GM23338 (cell line): Measurements from ENCODE around the gene ARID1B. TPM values are rescaled to one million over a fixed set of nuclear protein-coding genes. Genes with fewer than 3 reads are reported as not detected.

Experiments used
- ATAC-seq: fragments of 200-7000 bp; cut with Tn5 transposase; 3 replicates; pipeline ENCODE4 v1.9.1; 2020
- DNase-seq: peaks from one replicate; pipeline ENCODE4 v3.0.0-alpha.2; 2015; ENCODE audit warnings: low spot score
- H2AFZ ChIP-seq: fragments of 200-600 bp; sonication (generic); 2 replicates; pipeline ENCODE4 v1.8.0; 2016; ENCODE audit warnings: antibody characterized with exemption, mild to moderate bottlenecking, moderate library complexity
- H3F3A ChIP-seq: fragments of 200-600 bp; sonication (generic); replicated peaks from 2 replicates; pipeline ENCODE4 v1.8.0; 2017; ENCODE audit warnings: antibody characterized with exemption, mixed run types, low read depth
- H3K27ac ChIP-seq: fragments of 200-600 bp; sonication (generic); 2 replicates; pipeline ENCODE4 v1.6.1; 2016; ENCODE audit warnings: low read depth
- H3K27me3 ChIP-seq: fragments of 200-600 bp; sonication (generic); 2 replicates; pipeline ENCODE4 v1.8.0; 2016; ENCODE audit warnings: mild to moderate bottlenecking, mixed run types, moderate library complexity; ENCODE audit not compliant: insufficient read depth
- H3K36me3 ChIP-seq: fragments of 200-600 bp; sonication (generic); 2 replicates; pipeline ENCODE4 v1.8.0; 2016; ENCODE audit warnings: mild to moderate bottlenecking; ENCODE audit not compliant: insufficient read depth
- H3K4me1 ChIP-seq: fragments of 200-600 bp; sonication (generic); 2 replicates; pipeline ENCODE4 v1.8.0; 2016; ENCODE audit warnings: mild to moderate bottlenecking, moderate library complexity; ENCODE audit not compliant: insufficient read depth
- H3K4me2 ChIP-seq: fragments of 200-600 bp; sonication (generic); 2 replicates; pipeline ENCODE4 v1.7.1; 2017; ENCODE audit warnings: mixed run types
- H3K4me3 ChIP-seq: fragments of 200-600 bp; sonication (generic); 2 replicates; pipeline ENCODE4 v1.6.1; 2016; ENCODE audit warnings: mixed run types
- H3K79me2 ChIP-seq: fragments of 200-600 bp; sonication (generic); replicated peaks from 2 replicates; pipeline ENCODE4 v1.8.0; 2017; ENCODE audit warnings: mild to moderate bottlenecking; ENCODE audit not compliant: insufficient read depth
- H3K9me2 ChIP-seq: fragments of 200-600 bp; sonication (generic); 2 replicates; pipeline ENCODE4 v1.8.0; 2017; ENCODE audit not compliant: insufficient read depth
- H4K20me1 ChIP-seq: fragments of 200-600 bp; sonication (generic); replicated peaks from 2 replicates; pipeline ENCODE4 v1.8.0; 2017; ENCODE audit warnings: mild to moderate bottlenecking; ENCODE audit not compliant: insufficient read depth
- H3K27ac Mint-ChIP-seq: 2 replicates; pipeline ENCODE4 v1.8.0; 2020; ENCODE audit warnings: inconsistent platforms, mild to moderate bottlenecking, moderate library complexity, mixed read lengths
- H3K27me3 Mint-ChIP-seq: 3 replicates; pipeline ENCODE4 v1.8.0; 2022; ENCODE audit warnings: low read depth, mild to moderate bottlenecking, moderate library complexity, mixed read lengths, inconsistent platforms; ENCODE audit not compliant: insufficient read depth, poor library complexity
- H3K36me3 Mint-ChIP-seq: 3 replicates; pipeline ENCODE4 v1.8.0; 2021; ENCODE audit warnings: low read depth, mild to moderate bottlenecking, inconsistent platforms, moderate library complexity, mixed read lengths
- H3K4me1 Mint-ChIP-seq: 3 replicates; pipeline ENCODE4 v1.8.0; 2020; ENCODE audit warnings: mild to moderate bottlenecking, inconsistent platforms, mixed read lengths
- H3K4me3 Mint-ChIP-seq: 3 replicates; pipeline ENCODE4 v1.8.0; 2021; ENCODE audit warnings: moderate library complexity, mild to moderate bottlenecking, inconsistent platforms, mixed read lengths
- H3K9me3 Mint-ChIP-seq: 3 replicates; pipeline ENCODE4 v1.8.0; 2020; ENCODE audit warnings: moderate library complexity, mild to moderate bottlenecking, inconsistent platforms, mixed read lengths
- CREB1 ChIP-seq: fragments of 250-450 bp; sonication (Bioruptor Pico); IDR thresholded peaks from 2 replicates; pipeline ENCODE4 v1.5.0; 2020; ENCODE audit warnings: low read depth, mild to moderate bottlenecking, moderate library complexity
- ETS1 ChIP-seq: IDR thresholded peaks from 2 replicates; pipeline ENCODE4 v1.6.1; 2016; ENCODE audit warnings: antibody characterized with exemption
- EZH2 ChIP-seq: fragments of 200-600 bp; sonication (generic); IDR thresholded peaks from one replicate; pipeline ENCODE4 v1.8.0; 2017; ENCODE audit warnings: antibody characterized with exemption, mild to moderate bottlenecking, low read depth; ENCODE audit not compliant: unreplicated experiment
- EZH2phosphoT487 ChIP-seq: fragments of 200-600 bp; sonication (generic); IDR thresholded peaks from one replicate; pipeline ENCODE4 v1.8.1; 2018; ENCODE audit warnings: antibody characterized with exemption; ENCODE audit not compliant: unreplicated experiment
- JUNB ChIP-seq: IDR thresholded peaks from one replicate; pipeline ENCODE4 v1.6.1; 2016; ENCODE audit warnings: antibody characterized with exemption; ENCODE audit not compliant: unreplicated experiment
- NANOG ChIP-seq: IDR thresholded peaks from 2 replicates; pipeline ENCODE4 v1.6.1; 2016; ENCODE audit warnings: antibody characterized with exemption, borderline replicate concordance
- POLR2AphosphoS5 ChIP-seq: IDR thresholded peaks from 2 replicates; pipeline ENCODE4 v1.6.1; 2016; ENCODE audit warnings: antibody characterized with exemption, low read depth
- STAT1 ChIP-seq: IDR thresholded peaks from one replicate; pipeline ENCODE4 v1.6.1; 2016; ENCODE audit warnings: antibody characterized with exemption; ENCODE audit not compliant: unreplicated experiment
- ZNF114 ChIP-seq: fragments of 250-450 bp; sonication (Bioruptor Pico); IDR thresholded peaks from 2 replicates; pipeline ENCODE4 v1.5.0; 2020; ENCODE audit warnings: mild to moderate bottlenecking, moderate library complexity
- ZNF331 ChIP-seq: fragments of 250-450 bp; sonication (Bioruptor Pico); IDR thresholded peaks from 2 replicates; pipeline ENCODE4 v1.5.0; 2020; ENCODE audit warnings: low read depth, mild to moderate bottlenecking, moderate library complexity
- polyA plus RNA-seq: library from polyadenylated mRNA; unstranded; fragments of >200 nt; fragmentation: Nextera tagmentation; extraction: Ambion mirVana; gene quantifications from 2 replicates; pipeline ENCODE4 v1.2.1, GENCODE V29; 2016
- total RNA-seq: library from RNA; depleted of rRNA; stranded (reverse); fragments of >200 nt; shearing (Covaris generic); gene quantifications from 2 replicates; pipeline ENCODE4 v1.2.3, GENCODE V29; 2014
- TF ChIP-seq, protein P1 (sequence below): IDR thresholded peaks from one replicate; pipeline ENCODE4 v1.6.1; 2018; ENCODE audit warnings: antibody characterized with exemption; ENCODE audit not compliant: unreplicated experiment
- TF ChIP-seq, protein P2 (sequence below): fragments of 250-450 bp; sonication (Bioruptor Pico); IDR thresholded peaks from 2 replicates; pipeline ENCODE4 v1.5.0; 2020; ENCODE audit warnings: mild to moderate bottlenecking, moderate library complexity

Gene ARID1B
- total and polyA plus RNA-seq, 2 experiments from 2014 or later: 59.3 to 72.2 TPM

GRCh38 chr6:157226761-157227160 lies 449.6 kb downstream of the ARID1B start:
- no peaks in the 10 kb centered on the region for H3K36me3 ChIP-seq
- H3F3A ChIP-seq: peaks cover 18% of the 10 kb centered on the region; the same call in 1 of the 2 replicates
- H3K4me2 ChIP-seq: no peak overlapping the region
- no peak overlapping the region for H2AFZ ChIP-seq
- H3K4me1 ChIP-seq: 0 out of 2 replicates have a peak, but pooled peaks cover 3% of the 10 kb centered on the region
- no peaks in the 10 kb centered on the region for H3K79me2 ChIP-seq
- 0 out of 2 replicates have a peak overlapping the region, but pooled peaks have one; percentile 32 for H3K27ac ChIP-seq
- no peak for DNase-seq
- Mint-ChIP-seq H3K9me3 (no peaks in the 10 kb centered on the region), H3K4me3 (no peak overlapping the region), H3K27me3 (peaks cover 28% of the 10 kb centered on the region), H3K4me1 (peaks cover 34% of the 10 kb centered on the region), H3K36me3 (no peaks in the 10 kb centered on the region), H3K27ac (no peak overlapping the region)
- no peaks in the 10 kb centered on the region for H3K9me2 ChIP-seq
- no peak for ATAC-seq
- no peak overlapping the region for H3K4me3 ChIP-seq
- no peak for TF ChIP-seq NANOG
- TF ChIP-seq STAT1: no peak
- TF ChIP-seq CREB1 (CRISPR knock-in tag): no peak
- TF ChIP-seq, protein P1, sequence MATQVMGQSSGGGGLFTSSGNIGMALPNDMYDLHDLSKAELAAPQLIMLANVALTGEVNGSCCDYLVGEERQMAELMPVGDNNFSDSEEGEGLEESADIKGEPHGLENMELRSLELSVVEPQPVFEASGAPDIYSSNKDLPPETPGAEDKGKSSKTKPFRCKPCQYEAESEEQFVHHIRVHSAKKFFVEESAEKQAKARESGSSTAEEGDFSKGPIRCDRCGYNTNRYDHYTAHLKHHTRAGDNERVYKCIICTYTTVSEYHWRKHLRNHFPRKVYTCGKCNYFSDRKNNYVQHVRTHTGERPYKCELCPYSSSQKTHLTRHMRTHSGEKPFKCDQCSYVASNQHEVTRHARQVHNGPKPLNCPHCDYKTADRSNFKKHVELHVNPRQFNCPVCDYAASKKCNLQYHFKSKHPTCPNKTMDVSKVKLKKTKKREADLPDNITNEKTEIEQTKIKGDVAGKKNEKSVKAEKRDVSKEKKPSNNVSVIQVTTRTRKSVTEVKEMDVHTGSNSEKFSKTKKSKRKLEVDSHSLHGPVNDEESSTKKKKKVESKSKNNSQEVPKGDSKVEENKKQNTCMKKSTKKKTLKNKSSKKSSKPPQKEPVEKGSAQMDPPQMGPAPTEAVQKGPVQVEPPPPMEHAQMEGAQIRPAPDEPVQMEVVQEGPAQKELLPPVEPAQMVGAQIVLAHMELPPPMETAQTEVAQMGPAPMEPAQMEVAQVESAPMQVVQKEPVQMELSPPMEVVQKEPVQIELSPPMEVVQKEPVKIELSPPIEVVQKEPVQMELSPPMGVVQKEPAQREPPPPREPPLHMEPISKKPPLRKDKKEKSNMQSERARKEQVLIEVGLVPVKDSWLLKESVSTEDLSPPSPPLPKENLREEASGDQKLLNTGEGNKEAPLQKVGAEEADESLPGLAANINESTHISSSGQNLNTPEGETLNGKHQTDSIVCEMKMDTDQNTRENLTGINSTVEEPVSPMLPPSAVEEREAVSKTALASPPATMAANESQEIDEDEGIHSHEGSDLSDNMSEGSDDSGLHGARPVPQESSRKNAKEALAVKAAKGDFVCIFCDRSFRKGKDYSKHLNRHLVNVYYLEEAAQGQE: no peak
- no peak for TF ChIP-seq EZH2
- TF ChIP-seq, protein P2, sequence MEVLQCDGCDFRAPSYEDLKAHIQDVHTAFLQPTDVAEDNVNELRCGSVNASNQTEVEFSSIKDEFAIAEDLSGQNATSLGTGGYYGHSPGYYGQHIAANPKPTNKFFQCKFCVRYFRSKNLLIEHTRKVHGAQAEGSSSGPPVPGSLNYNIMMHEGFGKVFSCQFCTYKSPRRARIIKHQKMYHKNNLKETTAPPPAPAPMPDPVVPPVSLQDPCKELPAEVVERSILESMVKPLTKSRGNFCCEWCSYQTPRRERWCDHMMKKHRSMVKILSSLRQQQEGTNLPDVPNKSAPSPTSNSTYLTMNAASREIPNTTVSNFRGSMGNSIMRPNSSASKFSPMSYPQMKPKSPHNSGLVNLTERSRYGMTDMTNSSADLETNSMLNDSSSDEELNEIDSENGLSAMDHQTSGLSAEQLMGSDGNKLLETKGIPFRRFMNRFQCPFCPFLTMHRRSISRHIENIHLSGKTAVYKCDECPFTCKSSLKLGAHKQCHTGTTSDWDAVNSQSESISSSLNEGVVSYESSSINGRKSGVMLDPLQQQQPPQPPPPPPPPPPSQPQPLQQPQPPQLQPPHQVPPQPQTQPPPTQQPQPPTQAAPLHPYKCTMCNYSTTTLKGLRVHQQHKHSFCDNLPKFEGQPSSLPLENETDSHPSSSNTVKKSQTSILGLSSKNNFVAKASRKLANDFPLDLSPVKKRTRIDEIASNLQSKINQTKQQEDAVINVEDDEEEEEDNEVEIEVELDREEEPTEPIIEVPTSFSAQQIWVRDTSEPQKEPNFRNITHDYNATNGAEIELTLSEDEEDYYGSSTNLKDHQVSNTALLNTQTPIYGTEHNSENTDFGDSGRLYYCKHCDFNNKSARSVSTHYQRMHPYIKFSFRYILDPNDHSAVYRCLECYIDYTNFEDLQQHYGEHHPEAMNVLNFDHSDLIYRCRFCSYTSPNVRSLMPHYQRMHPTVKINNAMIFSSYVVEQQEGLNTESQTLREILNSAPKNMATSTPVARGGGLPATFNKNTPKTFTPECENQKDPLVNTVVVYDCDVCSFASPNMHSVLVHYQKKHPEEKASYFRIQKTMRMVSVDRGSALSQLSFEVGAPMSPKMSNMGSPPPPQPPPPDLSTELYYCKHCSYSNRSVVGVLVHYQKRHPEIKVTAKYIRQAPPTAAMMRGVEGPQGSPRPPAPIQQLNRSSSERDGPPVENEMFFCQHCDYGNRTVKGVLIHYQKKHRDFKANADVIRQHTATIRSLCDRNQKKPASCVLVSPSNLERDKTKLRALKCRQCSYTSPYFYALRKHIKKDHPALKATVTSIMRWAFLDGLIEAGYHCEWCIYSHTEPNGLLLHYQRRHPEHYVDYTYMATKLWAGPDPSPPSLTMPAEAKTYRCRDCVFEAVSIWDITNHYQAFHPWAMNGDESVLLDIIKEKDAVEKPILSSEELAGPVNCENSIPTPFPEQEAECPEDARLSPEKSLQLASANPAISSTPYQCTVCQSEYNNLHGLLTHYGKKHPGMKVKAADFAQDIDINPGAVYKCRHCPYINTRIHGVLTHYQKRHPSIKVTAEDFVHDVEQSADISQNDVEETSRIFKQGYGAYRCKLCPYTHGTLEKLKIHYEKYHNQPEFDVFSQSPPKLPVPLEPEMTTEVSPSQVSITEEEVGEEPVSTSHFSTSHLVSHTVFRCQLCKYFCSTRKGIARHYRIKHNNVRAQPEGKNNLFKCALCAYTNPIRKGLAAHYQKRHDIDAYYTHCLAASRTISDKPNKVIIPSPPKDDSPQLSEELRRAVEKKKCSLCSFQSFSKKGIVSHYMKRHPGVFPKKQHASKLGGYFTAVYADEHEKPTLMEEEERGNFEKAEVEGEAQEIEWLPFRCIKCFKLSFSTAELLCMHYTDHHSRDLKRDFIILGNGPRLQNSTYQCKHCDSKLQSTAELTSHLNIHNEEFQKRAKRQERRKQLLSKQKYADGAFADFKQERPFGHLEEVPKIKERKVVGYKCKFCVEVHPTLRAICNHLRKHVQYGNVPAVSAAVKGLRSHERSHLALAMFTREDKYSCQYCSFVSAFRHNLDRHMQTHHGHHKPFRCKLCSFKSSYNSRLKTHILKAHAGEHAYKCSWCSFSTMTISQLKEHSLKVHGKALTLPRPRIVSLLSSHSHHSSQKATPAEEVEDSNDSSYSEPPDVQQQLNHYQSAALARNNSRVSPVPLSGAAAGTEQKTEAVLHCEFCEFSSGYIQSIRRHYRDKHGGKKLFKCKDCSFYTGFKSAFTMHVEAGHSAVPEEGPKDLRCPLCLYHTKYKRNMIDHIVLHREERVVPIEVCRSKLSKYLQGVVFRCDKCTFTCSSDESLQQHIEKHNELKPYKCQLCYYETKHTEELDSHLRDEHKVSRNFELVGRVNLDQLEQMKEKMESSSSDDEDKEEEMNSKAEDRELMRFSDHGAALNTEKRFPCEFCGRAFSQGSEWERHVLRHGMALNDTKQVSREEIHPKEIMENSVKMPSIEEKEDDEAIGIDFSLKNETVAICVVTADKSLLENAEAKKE (CRISPR knock-in tag): no peak
- no peak for TF ChIP-seq EZH2phosphoT487
- no peak for TF ChIP-seq POLR2AphosphoS5
- no peak for TF ChIP-seq ZNF331 (CRISPR knock-in tag)
- TF ChIP-seq ZNF114: no peak
- no peak for TF ChIP-seq ETS1
- no peak for TF ChIP-seq JUNB
- no peaks in the 10 kb centered on the region for H3K27me3 ChIP-seq
- H4K20me1 ChIP-seq: no peaks in the 10 kb centered on the region
